CD4-positive, CD25-positive, alpha-beta regulatory T cell (primary cell): Measurements from ENCODE around the gene BIRC7. TPM values are rescaled to one million over a fixed set of nuclear protein-coding genes. Genes with fewer than 3 reads are reported as not detected.

Experiments used
- ATAC-seq, 2 donors: fragments of 150-1000 bp; cut with Tn5 transposase; one replicate each; pipeline ENCODE4 v1.10.0; 2021; ENCODE audit warnings: low read depth in 2 of 2, moderate number of reproducible peaks in 2 of 2, moderate library complexity in 1 of 2
- DNase-seq, 3 donors: peaks; one replicate each; pipeline versions ENCODE4 v3.0.0 to v3.0.0-alpha.2; 2012 to 2022; ENCODE audit warnings: mixed read lengths in 1 of 3
- H3K27ac ChIP-seq: one replicate; pipeline ENCODE4 v1.7.0; 2013; ENCODE audit warnings: mild to moderate bottlenecking, low read length; ENCODE audit not compliant: insufficient read depth, poor library complexity, severe bottlenecking
- H3K27me3 ChIP-seq: one replicate; pipeline ENCODE4 v1.7.0; 2013; ENCODE audit warnings: low read length; ENCODE audit not compliant: control insufficient read depth, insufficient read depth
- H3K36me3 ChIP-seq: one replicate; pipeline ENCODE4 v1.7.0; 2013; ENCODE audit warnings: mild to moderate bottlenecking, low read length, moderate library complexity; ENCODE audit not compliant: control insufficient read depth, insufficient read depth
- H3K4me1 ChIP-seq: 2 replicates; pipeline ENCODE4 v1.7.0; 2013; ENCODE audit warnings: mild to moderate bottlenecking, low read length; ENCODE audit not compliant: insufficient read depth, control insufficient read depth, poor library complexity, severe bottlenecking
- H3K4me3 ChIP-seq: one replicate; pipeline ENCODE4 v1.7.0; 2013; ENCODE audit warnings: low read depth, mild to moderate bottlenecking, low read length, moderate library complexity
- H3K9me3 ChIP-seq, 2 experiments: 1 replicate in 1 of 2; 2 replicates in 1 of 2; pipeline ENCODE4 v1.7.0; 2013; ENCODE audit warnings: low read length in 2 of 2, mild to moderate bottlenecking in 1 of 2, moderate library complexity in 1 of 2; ENCODE audit not compliant: control insufficient read depth in 2 of 2
- H3K27ac Mint-ChIP-seq, 3 donors: one replicate each; pipeline ENCODE4 v1.8.0; 2020 to 2022; ENCODE audit warnings: mild to moderate bottlenecking in 3 of 3, mixed read lengths in 3 of 3, moderate library complexity in 2 of 3
- H3K27me3 Mint-ChIP-seq: one replicate; pipeline ENCODE4 v1.8.0; 2022; ENCODE audit warnings: mild to moderate bottlenecking, mixed read lengths
- H3K36me3 Mint-ChIP-seq: one replicate; pipeline ENCODE4 v1.8.0; 2020; ENCODE audit warnings: mixed read lengths
- H3K4me1 Mint-ChIP-seq, 4 donors: one replicate each; pipeline ENCODE4 v1.8.0; 2020 to 2022; ENCODE audit warnings: mixed read lengths in 4 of 4, mild to moderate bottlenecking in 1 of 4
- H3K4me3 Mint-ChIP-seq, 4 donors: one replicate each; pipeline ENCODE4 v1.8.0; 2020 to 2022; ENCODE audit warnings: mild to moderate bottlenecking in 4 of 4, mixed read lengths in 4 of 4, moderate library complexity in 3 of 4
- H3K9me3 Mint-ChIP-seq, 7 donors: one replicate each; pipeline ENCODE4 v1.8.0; 2020 to 2022; ENCODE audit warnings: mixed read lengths in 7 of 7, mild to moderate bottlenecking in 3 of 7, moderate library complexity in 2 of 7
- polyA plus RNA-seq, 4 donors: library from polyadenylated mRNA; unstranded; fragments of 300-500 nt; fragmentation: Illumina TruSeq; gene quantifications; one replicate each; pipeline ENCODE4 v1.2.3, GENCODE V29; 2021
- total RNA-seq: library from RNA; stranded (reverse); gene quantifications from one replicate; pipeline ENCODE4 v1.2.3, GENCODE V29; 2022

The BIRC7 gene
- total and polyA plus RNA-seq, 5 donors from 2014 or later: not detected

- H3K27me3 ChIP-seq: no peaks in the 10 kb centered on the region
- no peak for DNase-seq
- H3K27ac Mint-ChIP-seq: no peak overlapping the region
- no peaks in the 10 kb centered on the region for H3K9me3 ChIP-seq
- peaks cover 58% of the 10 kb centered on the region for H3K36me3 ChIP-seq
- H3K4me1 Mint-ChIP-seq: peaks cover 0 to 47% (median 33%) of the 10 kb centered on the region in 4 donors
- H3K27me3 Mint-ChIP-seq: no peaks in the 10 kb centered on the region
- ATAC-seq: no peak
- peaks cover 12% of the 10 kb centered on the region for H3K4me1 ChIP-seq
- H3K4me3 Mint-ChIP-seq: no peak overlapping the region
- H3K36me3 Mint-ChIP-seq: peaks cover 22% of the 10 kb centered on the region
- no peak overlapping the region for H3K27ac ChIP-seq
- no peaks in the 10 kb centered on the region for H3K9me3 Mint-ChIP-seq
- no peak overlapping the region for H3K4me3 ChIP-seq
Measured at GRCh38 chr20:63198606-63199005, 37.1 kb upstream of the BIRC7 start.

DNA sequence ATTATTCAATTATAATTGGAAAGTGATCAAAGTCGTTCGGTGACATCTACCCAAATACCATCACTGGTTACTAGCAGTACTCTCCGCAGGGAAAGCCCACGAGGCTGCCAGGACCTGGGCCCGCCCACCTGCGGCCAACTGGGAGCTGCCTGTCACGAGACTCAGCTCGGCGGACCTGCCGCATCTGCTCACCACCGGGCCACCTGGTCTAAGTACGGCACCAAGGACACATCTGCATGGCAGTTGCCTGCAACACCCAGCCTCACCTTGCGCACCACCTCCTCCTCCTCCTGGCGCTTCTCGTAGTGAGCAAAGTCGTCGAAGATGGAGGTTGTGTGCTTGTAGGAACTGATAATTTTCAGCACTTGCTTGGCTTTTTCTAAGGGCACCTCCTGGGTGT is 33.7 kb upstream of the BIRC7 start:
- no peaks in the 10 kb centered on the region for H3K27me3 Mint-ChIP-seq
- Histone ChIP-seq H3K27ac (no peak overlapping the region), H3K4me1 (peaks cover 8% of the 10 kb centered on the region), H3K36me3 (peaks cover 68% of the 10 kb centered on the region), H3K4me3 (no peak overlapping the region), H3K27me3 (no peaks in the 10 kb centered on the region), H3K9me3 (no peaks in the 10 kb centered on the region)
- no peaks in the 10 kb centered on the region for H3K9me3 Mint-ChIP-seq
- H3K4me1 Mint-ChIP-seq: peaks cover 0 to 54% (median 33%) of the 10 kb centered on the region in 4 donors
- ATAC-seq (no peak), DNase-seq (no peak)
- H3K27ac Mint-ChIP-seq: no peak overlapping the region
- peaks cover 25% of the 10 kb centered on the region for H3K36me3 Mint-ChIP-seq
- no peak overlapping the region for H3K4me3 Mint-ChIP-seq

DNA sequence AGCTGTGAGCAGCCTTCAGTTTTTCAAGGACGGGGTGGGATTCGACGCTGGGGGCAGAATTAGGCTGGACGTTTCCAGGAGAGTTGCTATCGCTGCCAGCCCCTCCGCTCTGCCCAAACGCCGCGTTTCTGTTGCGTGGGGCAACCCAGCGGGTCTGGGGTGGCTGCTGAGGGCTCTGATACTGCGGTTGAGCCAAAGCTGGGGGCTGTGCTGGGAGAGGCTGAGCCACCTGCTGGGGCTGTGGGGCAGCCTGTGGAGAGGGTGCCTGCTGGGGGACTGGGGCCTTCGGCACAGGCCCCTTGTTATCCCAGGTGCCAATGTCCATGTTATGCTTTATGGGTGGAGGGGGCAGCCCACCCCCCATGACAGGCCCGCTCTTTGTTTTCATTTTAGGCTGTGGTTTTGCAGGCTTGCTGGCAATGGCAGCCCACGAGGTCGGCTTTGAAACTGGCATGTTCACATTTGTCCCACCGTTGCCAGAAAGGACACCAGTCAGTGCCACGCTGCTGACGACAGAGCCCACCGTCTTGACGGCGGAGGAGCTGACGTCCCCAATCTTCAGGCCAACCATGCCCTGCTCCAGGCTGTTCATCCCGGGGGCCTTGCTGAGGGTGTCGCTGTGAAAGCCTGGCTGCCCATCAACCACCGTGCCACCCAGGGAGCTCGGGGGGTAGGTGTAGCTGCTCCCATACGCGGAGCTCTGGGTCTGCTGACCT is 32.7 kb upstream of the BIRC7 start:
- Mint-ChIP-seq H3K4me1 (peaks cover 0 to 51% (median 27%) of the 10 kb centered on the region in 4 donors), H3K4me3 (peak overlapping the region in 1 of 4 donors; percentile 38), H3K36me3 (peaks cover 28% of the 10 kb centered on the region), H3K27me3 (no peaks in the 10 kb centered on the region), H3K27ac (no peak overlapping the region), H3K9me3 (no peaks in the 10 kb centered on the region)
- H3K4me3 ChIP-seq: no peak overlapping the region
- H3K36me3 ChIP-seq: peaks cover 66% of the 10 kb centered on the region
- peaks cover 3% of the 10 kb centered on the region for H3K4me1 ChIP-seq
- no peak overlapping the region for H3K27ac ChIP-seq
- no peaks in the 10 kb centered on the region for H3K9me3 ChIP-seq
- no peak for ATAC-seq
- no peak for DNase-seq
- no peaks in the 10 kb centered on the region for H3K27me3 ChIP-seq

DNA sequence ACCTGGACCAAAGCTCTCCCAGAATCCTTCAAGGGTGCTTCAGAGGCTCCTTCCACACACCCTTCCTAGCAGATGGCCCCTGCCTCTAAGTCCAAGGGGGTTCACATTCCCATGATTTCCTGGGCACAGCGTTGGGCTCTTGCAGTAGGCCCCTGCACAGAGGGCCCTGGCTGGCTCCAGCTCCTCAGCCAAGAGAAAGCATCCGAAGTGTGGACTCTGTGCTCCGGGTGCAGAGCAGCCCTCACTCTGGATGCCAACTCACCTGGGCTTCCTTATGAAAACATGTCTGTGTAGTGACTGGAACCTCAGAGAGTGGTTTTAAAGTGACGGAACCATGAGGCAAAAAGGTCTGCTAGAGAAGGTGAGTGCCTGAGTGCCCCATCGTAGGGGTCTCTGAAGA is 31.3 kb upstream of the BIRC7 start:
- H3K27ac ChIP-seq: no peak overlapping the region
- H3K4me3 ChIP-seq: no peak overlapping the region
- ATAC-seq: no peak
- H3K36me3 ChIP-seq: peaks cover 80% of the 10 kb centered on the region
- Mint-ChIP-seq H3K9me3 (no peaks in the 10 kb centered on the region), H3K27ac (no peak overlapping the region), H3K36me3 (peaks cover 25% of the 10 kb centered on the region), H3K27me3 (no peaks in the 10 kb centered on the region), H3K4me1 (peaks cover 0 to 45% (median 21%) of the 10 kb centered on the region in 4 donors), H3K4me3 (no peak overlapping the region)
- H3K4me1 ChIP-seq: peaks cover 3% of the 10 kb centered on the region
- H3K27me3 ChIP-seq: no peaks in the 10 kb centered on the region
- no peak for DNase-seq
- H3K9me3 ChIP-seq: no peaks in the 10 kb centered on the region

DNA sequence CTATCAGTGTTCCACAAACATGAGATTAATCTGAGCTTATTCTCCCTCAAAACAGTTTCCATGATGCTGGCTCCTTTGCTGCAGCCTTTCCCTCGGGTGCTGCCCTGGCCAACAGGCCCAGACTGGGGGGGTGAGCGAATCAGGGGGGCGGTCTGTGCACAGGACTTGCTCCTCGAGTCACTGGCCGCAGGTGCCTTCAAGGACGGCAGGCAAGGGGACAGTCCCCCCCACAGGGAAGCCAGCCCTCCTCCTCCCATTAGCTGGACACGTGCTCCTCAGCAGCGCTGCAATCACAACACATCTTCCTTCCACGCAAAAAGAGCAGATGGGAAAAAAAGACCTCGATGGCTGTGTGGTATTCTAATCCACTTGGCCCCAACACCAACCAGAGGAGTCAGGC is 29.8 kb upstream of the BIRC7 start:
- Mint-ChIP-seq H3K4me3 (no peak overlapping the region), H3K36me3 (peaks cover 28% of the 10 kb centered on the region), H3K4me1 (peaks cover 3 to 54% (median 20%) of the 10 kb centered on the region in 4 donors), H3K27me3 (no peaks in the 10 kb centered on the region), H3K9me3 (no peaks in the 10 kb centered on the region), H3K27ac (peak overlapping the region in 2 of 3 donors; percentile 46 to 58)
- Histone ChIP-seq H3K27me3 (no peaks in the 10 kb centered on the region), H3K36me3 (peaks cover 91% of the 10 kb centered on the region), H3K27ac (no peak overlapping the region), H3K4me3 (no peak overlapping the region), H3K4me1 (no peaks in the 10 kb centered on the region), H3K9me3 (no peaks in the 10 kb centered on the region)
- DNase-seq (no peak), ATAC-seq (no peak)

- Mint-ChIP-seq H3K27ac (no peak overlapping the region), H3K9me3 (no peaks in the 10 kb centered on the region), H3K27me3 (no peaks in the 10 kb centered on the region), H3K4me1 (peaks cover 4 to 55% (median 14%) of the 10 kb centered on the region in 4 donors), H3K4me3 (no peak overlapping the region), H3K36me3 (peaks cover 28% of the 10 kb centered on the region)
- Histone ChIP-seq H3K9me3 (no peaks in the 10 kb centered on the region), H3K4me3 (no peak overlapping the region), H3K27me3 (no peaks in the 10 kb centered on the region), H3K4me1 (no peaks in the 10 kb centered on the region), H3K36me3 (peaks cover 91% of the 10 kb centered on the region), H3K27ac (no peak overlapping the region)
- ATAC-seq: no peak
- DNase-seq: no peak
Measured at GRCh38 chr20:63206878-63207277, 28.8 kb upstream of the BIRC7 start.

DNA sequence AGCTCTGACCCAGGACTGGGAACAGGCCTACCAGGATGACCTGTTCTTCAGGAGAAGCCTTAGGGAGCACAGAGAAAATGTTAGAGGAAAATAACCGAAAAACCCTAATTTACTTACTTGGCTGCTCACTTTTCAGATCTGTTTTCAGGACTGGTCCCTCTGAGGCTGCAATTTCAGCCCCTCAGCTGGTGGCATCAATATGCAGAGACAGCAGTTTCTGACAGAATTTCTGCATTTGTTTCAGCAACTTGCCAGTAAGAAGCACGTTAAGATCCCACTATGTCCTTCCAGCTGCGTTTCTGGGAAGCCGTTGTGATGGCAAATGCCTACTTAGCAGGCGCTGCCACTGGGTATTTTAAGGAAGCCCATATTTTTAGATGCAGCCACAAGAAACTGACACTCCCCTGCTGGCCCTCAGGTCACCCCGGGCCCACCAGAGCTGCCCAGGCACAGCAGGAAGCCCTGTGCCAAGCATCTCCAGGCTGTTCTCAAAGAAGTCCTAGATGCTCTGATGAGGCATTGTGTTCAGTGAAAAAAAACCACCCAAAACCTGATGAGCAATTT is 27.3 kb upstream of the BIRC7 start:
- Mint-ChIP-seq H3K4me3 (no peak overlapping the region), H3K27ac (no peak overlapping the region), H3K9me3 (no peaks in the 10 kb centered on the region), H3K27me3 (no peaks in the 10 kb centered on the region), H3K36me3 (peaks cover 35% of the 10 kb centered on the region), H3K4me1 (peaks cover 8 to 69% (median 23%) of the 10 kb centered on the region in 4 donors)
- Histone ChIP-seq H3K27ac (no peak overlapping the region), H3K4me3 (no peak overlapping the region), H3K36me3 (peaks cover 88% of the 10 kb centered on the region), H3K27me3 (no peaks in the 10 kb centered on the region), H3K4me1 (peaks cover 12% of the 10 kb centered on the region), H3K9me3 (no peaks in the 10 kb centered on the region)
- no peak for ATAC-seq
- no peak for DNase-seq
